HEK293 (cell line): ENCODE data around the gene TIPRL.

Source experiments
- BCL11B ChIP-seq: fragments of 450-650 bp; formaldehyde crosslinking; IDR thresholded peaks from 2 replicates; pipeline ENCODE4 v1.5.1; 2016; ENCODE audit warnings: low read depth, missing biosample characterization, missing genetic modification characterization
- HIC1 ChIP-seq: fragments of 450-650 bp; formaldehyde crosslinking; IDR thresholded peaks from 2 replicates; pipeline ENCODE4 v1.5.1; 2016; ENCODE audit warnings: missing biosample characterization, missing genetic modification characterization
- IKZF3 ChIP-seq: fragments of 450-650 bp; IDR thresholded peaks from 2 replicates; pipeline ENCODE4 v1.5.0; 2018; ENCODE audit warnings: missing biosample characterization, mild to moderate bottlenecking, missing genetic modification characterization, moderate library complexity
- KLF17 ChIP-seq: fragments of 450-650 bp; formaldehyde crosslinking; IDR thresholded peaks from 2 replicates; pipeline ENCODE4 v1.5.1; 2016; ENCODE audit warnings: missing biosample characterization, missing genetic modification characterization
- MYNN ChIP-seq: fragments of 450-650 bp; formaldehyde crosslinking; IDR thresholded peaks from 2 replicates; pipeline ENCODE4 v1.5.1; 2016; ENCODE audit warnings: missing biosample characterization, missing genetic modification characterization, borderline replicate concordance
- PATZ1 ChIP-seq: fragments of 450-650 bp; formaldehyde crosslinking; IDR thresholded peaks from 2 replicates; pipeline ENCODE4 v1.5.1; 2016; ENCODE audit warnings: missing biosample characterization, missing genetic modification characterization
- SCRT2 ChIP-seq: fragments of 450-650 bp; formaldehyde crosslinking; IDR thresholded peaks from 2 replicates; pipeline ENCODE4 v1.5.1; 2016; ENCODE audit warnings: missing biosample characterization, missing genetic modification characterization
- ZBTB20 ChIP-seq: fragments of 450-650 bp; formaldehyde crosslinking; IDR thresholded peaks from 2 replicates; pipeline ENCODE4 v1.5.1; 2016; ENCODE audit warnings: missing biosample characterization, missing genetic modification characterization
- ZBTB48 ChIP-seq: fragments of 450-650 bp; formaldehyde crosslinking; IDR thresholded peaks from 2 replicates; pipeline ENCODE4 v1.5.1; 2016; ENCODE audit warnings: missing biosample characterization, missing genetic modification characterization
- ZEB2 ChIP-seq: fragments of 450-650 bp; formaldehyde crosslinking; IDR thresholded peaks from 2 replicates; pipeline ENCODE4 v1.5.1; 2016; ENCODE audit warnings: missing biosample characterization, missing genetic modification characterization
- ZFP3 ChIP-seq: fragments of 450-650 bp; formaldehyde crosslinking; IDR thresholded peaks from 2 replicates; pipeline ENCODE4 v1.5.1; 2016; ENCODE audit warnings: low read depth, missing biosample characterization, missing genetic modification characterization
- ZFP69B ChIP-seq: fragments of 450-650 bp; formaldehyde crosslinking; IDR thresholded peaks from 2 replicates; pipeline ENCODE4 v1.5.1; 2016; ENCODE audit warnings: missing biosample characterization, missing genetic modification characterization
- ZNF133 ChIP-seq: fragments of 450-650 bp; formaldehyde crosslinking; IDR thresholded peaks from 2 replicates; pipeline ENCODE4 v1.5.1; 2016; ENCODE audit warnings: missing biosample characterization, missing genetic modification characterization
- ZNF16 ChIP-seq: fragments of 450-650 bp; formaldehyde crosslinking; IDR thresholded peaks from 2 replicates; pipeline ENCODE4 v1.5.1; 2016; ENCODE audit warnings: low read depth, missing biosample characterization, missing genetic modification characterization
- ZNF169 ChIP-seq: fragments of 450-650 bp; formaldehyde crosslinking; IDR thresholded peaks from 2 replicates; pipeline ENCODE4 v1.5.1; 2016; ENCODE audit warnings: missing biosample characterization, missing genetic modification characterization
- ZNF202 ChIP-seq: fragments of 450-650 bp; formaldehyde crosslinking; IDR thresholded peaks from 2 replicates; pipeline ENCODE4 v1.5.1; 2016; ENCODE audit warnings: missing biosample characterization, missing genetic modification characterization, borderline replicate concordance
- ZNF211 ChIP-seq: fragments of 450-650 bp; formaldehyde crosslinking; IDR thresholded peaks from 2 replicates; pipeline ENCODE4 v1.5.1; 2016; ENCODE audit warnings: low read depth, missing biosample characterization, missing genetic modification characterization
- ZNF221 ChIP-seq: fragments of 450-650 bp; formaldehyde crosslinking; IDR thresholded peaks from 2 replicates; pipeline ENCODE4 v1.5.1; 2017; ENCODE audit warnings: missing biosample characterization, missing genetic modification characterization, borderline replicate concordance
- ZNF335 ChIP-seq: fragments of 450-650 bp; formaldehyde crosslinking; conservative IDR thresholded peaks from 2 replicates; pipeline ENCODE4 v1.5.1; 2016; ENCODE audit warnings: missing biosample characterization, missing genetic modification characterization
- ZNF544 ChIP-seq: fragments of 450-650 bp; formaldehyde crosslinking; IDR thresholded peaks from 2 replicates; pipeline ENCODE4 v1.5.0; 2017; ENCODE audit warnings: missing biosample characterization, missing genetic modification characterization
- ZNF561 ChIP-seq: fragments of 450-650 bp; IDR thresholded peaks from 2 replicates; pipeline ENCODE4 v1.5.1; 2018; ENCODE audit warnings: missing biosample characterization, missing genetic modification characterization, borderline replicate concordance
- ZNF610 ChIP-seq: fragments of 450-650 bp; formaldehyde crosslinking; IDR thresholded peaks from 2 replicates; pipeline ENCODE4 v1.5.1; 2016; ENCODE audit warnings: missing biosample characterization, missing genetic modification characterization, borderline replicate concordance
- ZNF621 ChIP-seq: fragments of 450-650 bp; formaldehyde crosslinking; IDR thresholded peaks from 2 replicates; pipeline ENCODE4 v1.5.1; 2017; ENCODE audit warnings: missing biosample characterization, missing genetic modification characterization
- ZNF677 ChIP-seq: fragments of 450-650 bp; IDR thresholded peaks from 2 replicates; pipeline ENCODE4 v1.5.0; 2018; ENCODE audit warnings: missing biosample characterization, mild to moderate bottlenecking, missing genetic modification characterization, moderate library complexity
- ZNF792 ChIP-seq: fragments of 450-650 bp; formaldehyde crosslinking; IDR thresholded peaks from 2 replicates; pipeline ENCODE4 v1.5.1; 2016; ENCODE audit warnings: missing biosample characterization, missing genetic modification characterization
- ZSCAN16 ChIP-seq: fragments of 450-650 bp; formaldehyde crosslinking; IDR thresholded peaks from 2 replicates; pipeline ENCODE4 v1.5.1; 2016; ENCODE audit warnings: missing biosample characterization, missing genetic modification characterization
- ZSCAN23 ChIP-seq: fragments of 450-650 bp; formaldehyde crosslinking; IDR thresholded peaks from 2 replicates; pipeline ENCODE4 v1.5.1; 2016; ENCODE audit warnings: missing biosample characterization, missing genetic modification characterization
- TF ChIP-seq, protein P1 (sequence below): fragments of 450-650 bp; formaldehyde crosslinking; IDR thresholded peaks from 2 replicates; pipeline ENCODE4 v1.5.1; 2016; ENCODE audit warnings: missing biosample characterization, missing genetic modification characterization
- TF ChIP-seq, protein P2 (sequence below): fragments of 450-650 bp; formaldehyde crosslinking; conservative IDR thresholded peaks from 2 replicates; pipeline ENCODE4 v1.5.1; 2016; ENCODE audit warnings: low read depth, missing biosample characterization, missing genetic modification characterization

TIPRL gene

GRCh38 chr1:168179438-168180147, 831 bp downstream of the TIPRL start (continued):
- no peak for TF ChIP-seq ZSCAN23 (tag by site-specific recombination)
- TF ChIP-seq ZNF610 (tag by site-specific recombination) = no peak
- 0 out of 2 replicates have a peak, but pooled peaks have one; percentile 29 for TF ChIP-seq ZBTB20 (tag by site-specific recombination)
- TF ChIP-seq HIC1 (tag by site-specific recombination) = no peak
- TF ChIP-seq ZNF335 (tag by site-specific recombination) = peak; percentile 80
- TF ChIP-seq ZNF561 = no peak
- TF ChIP-seq ZNF16 = no peak
- no peak for TF ChIP-seq BCL11B (tag by site-specific recombination)
- TF ChIP-seq ZEB2 (tag by site-specific recombination) = no peak
- TF ChIP-seq ZSCAN16 = no peak
- no peak for TF ChIP-seq ZNF677 (tag by site-specific recombination)
- no peak for TF ChIP-seq ZNF621 (tag by site-specific recombination)
- no peak for TF ChIP-seq IKZF3 (tag by site-specific recombination)
- TF ChIP-seq ZFP69B (tag by site-specific recombination) = no peak
- no peak for TF ChIP-seq ZNF133 (tag by site-specific recombination)
- no peak for TF ChIP-seq MYNN (tag by site-specific recombination)
- TF ChIP-seq, protein P1, sequence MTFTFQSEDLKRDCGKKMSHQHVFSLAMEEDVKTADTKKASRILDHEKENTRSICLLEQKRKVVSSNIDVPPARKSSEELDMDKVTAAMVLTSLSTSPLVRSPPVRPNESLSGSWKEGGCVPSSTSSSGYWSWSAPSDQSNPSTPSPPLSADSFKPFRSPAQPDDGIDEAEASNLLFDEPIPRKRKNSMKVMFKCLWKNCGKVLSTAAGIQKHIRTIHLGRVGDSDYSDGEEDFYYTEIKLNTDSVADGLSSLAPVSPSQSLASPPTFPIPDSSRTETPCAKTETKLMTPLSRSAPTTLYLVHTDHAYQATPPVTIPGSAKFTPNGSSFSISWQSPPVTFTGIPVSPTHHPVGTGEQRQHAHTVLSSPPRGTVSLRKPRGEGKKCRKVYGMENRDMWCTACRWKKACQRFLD (tag by site-specific recombination) = no peak
- no peak for TF ChIP-seq ZNF169
- TF ChIP-seq ZNF544 (tag by site-specific recombination) = no peak
- no peak for TF ChIP-seq ZNF221 (tag by site-specific recombination)
- no peak for TF ChIP-seq KLF17 (tag by site-specific recombination)
- TF ChIP-seq, protein P2, sequence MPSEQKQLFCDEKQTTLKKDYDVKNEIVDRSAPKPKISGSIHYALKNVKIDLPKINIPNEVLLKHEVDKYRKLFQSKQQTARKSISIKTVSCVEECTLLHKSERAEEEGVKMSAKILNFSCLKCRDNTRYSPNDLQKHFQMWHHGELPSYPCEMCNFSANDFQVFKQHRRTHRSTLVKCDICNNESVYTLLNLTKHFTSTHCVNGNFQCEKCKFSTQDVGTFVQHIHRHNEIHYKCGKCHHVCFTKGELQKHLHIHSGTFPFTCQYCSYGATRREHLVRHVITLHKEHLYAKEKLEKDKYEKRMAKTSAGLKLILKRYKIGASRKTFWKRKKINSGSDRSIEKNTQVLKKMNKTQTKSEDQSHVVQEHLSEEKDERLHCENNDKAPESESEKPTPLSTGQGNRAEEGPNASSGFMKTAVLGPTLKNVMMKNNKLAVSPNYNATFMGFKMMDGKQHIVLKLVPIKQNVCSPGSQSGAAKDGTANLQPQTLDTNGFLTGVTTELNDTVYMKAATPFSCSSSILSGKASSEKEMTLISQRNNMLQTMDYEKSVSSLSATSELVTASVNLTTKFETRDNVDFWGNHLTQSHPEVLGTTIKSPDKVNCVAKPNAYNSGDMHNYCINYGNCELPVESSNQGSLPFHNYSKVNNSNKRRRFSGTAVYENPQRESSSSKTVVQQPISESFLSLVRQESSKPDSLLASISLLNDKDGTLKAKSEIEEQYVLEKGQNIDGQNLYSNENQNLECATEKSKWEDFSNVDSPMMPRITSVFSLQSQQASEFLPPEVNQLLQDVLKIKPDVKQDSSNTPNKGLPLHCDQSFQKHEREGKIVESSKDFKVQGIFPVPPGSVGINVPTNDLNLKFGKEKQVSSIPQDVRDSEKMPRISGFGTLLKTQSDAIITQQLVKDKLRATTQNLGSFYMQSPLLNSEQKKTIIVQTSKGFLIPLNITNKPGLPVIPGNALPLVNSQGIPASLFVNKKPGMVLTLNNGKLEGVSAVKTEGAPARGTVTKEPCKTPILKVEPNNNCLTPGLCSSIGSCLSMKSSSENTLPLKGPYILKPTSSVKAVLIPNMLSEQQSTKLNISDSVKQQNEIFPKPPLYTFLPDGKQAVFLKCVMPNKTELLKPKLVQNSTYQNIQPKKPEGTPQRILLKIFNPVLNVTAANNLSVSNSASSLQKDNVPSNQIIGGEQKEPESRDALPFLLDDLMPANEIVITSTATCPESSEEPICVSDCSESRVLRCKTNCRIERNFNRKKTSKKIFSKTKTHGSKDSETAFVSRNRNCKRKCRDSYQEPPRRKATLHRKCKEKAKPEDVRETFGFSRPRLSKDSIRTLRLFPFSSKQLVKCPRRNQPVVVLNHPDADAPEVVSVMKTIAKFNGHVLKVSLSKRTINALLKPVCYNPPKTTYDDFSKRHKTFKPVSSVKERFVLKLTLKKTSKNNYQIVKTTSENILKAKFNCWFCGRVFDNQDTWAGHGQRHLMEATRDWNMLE (tag by site-specific recombination) = no peak
- TF ChIP-seq ZFP3 (tag by site-specific recombination) = no peak
- TF ChIP-seq PATZ1 = peak; percentile 63
- TF ChIP-seq ZNF202 (tag by site-specific recombination) = no peak
- peak; percentile 77 for TF ChIP-seq ZBTB48 (tag by site-specific recombination)
- TF ChIP-seq ZNF211 (tag by site-specific recombination) = no peak
- TF ChIP-seq ZNF792 (tag by site-specific recombination) = no peak
- TF ChIP-seq SCRT2 (tag by site-specific recombination) = no peak
